Fibroblast of skin of right quadriceps (primary cell): Measurements from ENCODE around the gene FGF11.
"Not testable (repeated sequence)": the region's sequence is repeated elsewhere in the genome, so short reads cannot be mapped to it uniquely, and the experiment has no call there.

Source experiments
- DNase-seq: peaks from one replicate; pipeline ENCODE4 v3.0.0-alpha.2; 2013

The FGF11 gene

DNA sequence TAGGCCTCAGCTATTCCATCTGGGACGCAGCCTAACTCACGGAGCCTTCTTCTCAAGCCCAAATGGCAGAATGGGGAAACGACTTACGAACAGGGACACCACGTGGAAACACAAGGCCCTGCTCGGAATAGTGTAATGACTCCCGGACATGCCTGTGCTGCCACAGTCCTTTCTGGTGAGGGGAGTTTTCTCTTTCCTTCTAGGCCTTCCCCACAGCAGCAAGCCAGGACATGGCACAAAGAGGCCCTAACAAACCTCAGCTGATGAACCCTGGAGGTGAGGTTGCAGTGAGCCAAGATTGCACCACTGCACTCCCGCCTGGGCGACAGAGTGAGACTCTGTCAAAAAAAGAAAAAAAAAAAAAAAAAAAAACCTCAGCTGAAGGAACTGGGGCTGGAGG, 24.8 kb downstream of the FGF11 start:
- no peak for DNase-seq

DNA sequence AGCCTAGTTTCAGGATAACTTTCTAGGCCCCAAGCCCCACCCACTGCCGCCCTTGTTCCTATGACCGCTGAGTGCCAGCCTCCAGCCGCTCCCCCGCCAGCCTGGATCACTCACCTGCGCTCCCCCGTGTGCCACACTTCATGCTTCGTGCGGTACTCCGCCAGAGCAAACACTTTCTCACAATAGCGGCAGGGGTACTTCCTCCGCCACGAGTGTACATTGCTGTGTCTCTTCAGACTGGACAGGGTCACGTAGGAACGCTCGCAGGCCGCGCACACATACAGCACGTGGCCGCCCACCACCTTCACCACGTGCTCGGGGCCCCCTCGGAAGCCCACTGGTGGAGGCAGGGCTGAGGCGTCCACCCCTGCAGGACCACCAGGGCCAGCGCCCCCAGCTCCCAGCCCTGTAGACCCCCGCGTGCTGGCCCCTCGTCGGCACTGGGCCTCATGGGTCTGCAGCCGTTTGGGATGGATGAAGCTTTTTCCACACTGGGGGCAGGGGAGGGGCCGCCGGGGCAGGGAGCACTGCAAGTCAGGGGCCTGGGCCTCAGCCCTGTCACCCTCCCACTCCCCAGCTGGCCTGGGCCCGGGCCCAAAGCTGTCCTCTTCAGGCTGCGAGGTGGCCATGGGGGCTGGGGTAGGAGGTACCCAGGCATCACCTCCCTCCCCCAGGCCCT, 26.4 kb downstream of the FGF11 start:
- no peak for DNase-seq

DNA sequence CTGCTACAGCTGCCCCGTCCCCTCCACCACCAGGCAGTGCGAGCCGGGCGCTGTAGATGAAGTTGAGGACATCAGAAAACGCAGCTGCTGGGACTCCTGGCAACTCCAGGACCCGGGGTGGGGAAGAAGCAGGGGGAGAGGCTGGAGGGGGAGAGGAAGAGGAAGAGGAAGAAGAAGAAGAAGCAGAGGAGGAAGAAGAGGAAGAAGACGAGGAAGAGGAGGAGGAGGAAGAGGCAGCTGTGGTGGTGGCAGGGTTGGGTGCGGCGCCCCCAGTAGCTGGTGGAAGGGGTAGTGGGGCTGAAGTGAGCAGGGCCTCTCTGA, 27.0 kb downstream of the FGF11 start:
- no peak for DNase-seq

DNA sequence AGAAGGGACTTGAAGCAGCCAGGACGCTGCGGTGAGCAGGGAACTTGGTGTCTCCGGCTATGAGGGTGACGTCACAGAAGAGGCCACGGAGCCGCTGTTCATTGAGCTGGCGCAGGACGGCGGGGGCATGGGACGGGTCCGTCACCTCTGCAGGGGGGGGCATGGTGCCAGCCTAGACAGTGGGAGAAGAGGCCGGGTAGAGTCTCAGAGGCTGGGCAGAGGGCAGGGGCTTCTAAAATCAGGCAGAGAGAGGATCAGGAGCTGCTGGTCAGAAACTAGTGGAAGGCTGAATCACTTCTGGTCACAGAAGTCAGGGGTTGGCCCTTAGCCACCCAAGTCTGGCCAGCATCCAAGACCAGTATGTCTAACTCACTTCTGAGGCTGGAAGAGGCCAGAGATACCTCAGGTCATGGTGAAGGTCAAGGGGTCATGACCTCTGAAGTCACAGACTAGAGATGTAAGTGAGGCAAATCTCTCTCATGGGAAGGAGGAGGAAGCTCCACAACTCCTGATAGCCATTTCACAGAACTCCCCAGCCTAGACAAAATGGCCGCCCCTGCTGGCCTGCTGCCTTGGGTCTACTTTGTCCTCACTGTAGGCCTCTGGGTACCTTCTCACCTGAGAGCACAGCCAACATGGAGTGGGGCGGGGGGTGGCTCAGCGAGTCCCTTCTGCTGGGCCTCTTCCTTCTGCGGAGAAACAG, 27.5 kb downstream of the FGF11 start:
- no peak for DNase-seq

DNA sequence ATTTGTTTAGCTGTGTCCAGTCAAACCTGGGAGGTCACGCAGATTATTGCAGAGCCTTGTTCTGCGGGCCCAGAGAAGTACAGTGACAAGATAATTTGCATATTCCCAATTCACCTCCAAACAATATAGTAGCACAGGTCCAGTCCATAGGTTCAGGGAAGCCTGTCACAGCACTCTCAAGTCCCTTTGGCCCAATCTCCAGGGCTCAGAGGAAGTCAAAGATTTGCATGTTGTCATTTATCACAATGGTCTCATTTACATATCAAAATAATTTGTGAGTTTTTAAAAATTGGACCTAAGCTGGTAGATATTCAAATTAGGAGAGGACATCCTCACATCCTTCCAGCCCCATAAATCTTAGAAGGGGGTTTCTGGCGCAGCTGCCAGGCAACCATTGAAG, 28.2 kb downstream of the FGF11 start:
- DNase-seq, result no peak

DNA sequence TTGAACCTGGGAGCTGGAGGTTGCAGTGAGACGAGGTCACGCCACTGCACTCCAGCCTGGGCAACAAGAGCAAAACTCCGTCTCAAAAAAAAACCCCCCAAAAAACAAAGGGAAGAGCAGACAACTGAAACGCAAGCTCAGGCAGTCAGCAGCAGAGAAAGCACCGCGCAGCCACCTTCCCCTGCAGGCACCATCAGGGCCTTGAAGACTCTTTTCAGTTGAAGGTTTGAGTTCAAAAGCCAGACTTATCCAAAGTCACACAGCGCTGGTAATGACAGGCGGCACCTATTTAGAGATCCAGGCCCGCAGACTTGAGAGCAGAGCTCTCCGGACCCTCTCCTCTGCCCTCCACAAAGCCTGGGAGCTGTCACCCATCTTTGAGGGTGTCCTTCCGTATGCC, 29.0 kb downstream of the FGF11 start:
- DNase-seq, result no peak

DNA sequence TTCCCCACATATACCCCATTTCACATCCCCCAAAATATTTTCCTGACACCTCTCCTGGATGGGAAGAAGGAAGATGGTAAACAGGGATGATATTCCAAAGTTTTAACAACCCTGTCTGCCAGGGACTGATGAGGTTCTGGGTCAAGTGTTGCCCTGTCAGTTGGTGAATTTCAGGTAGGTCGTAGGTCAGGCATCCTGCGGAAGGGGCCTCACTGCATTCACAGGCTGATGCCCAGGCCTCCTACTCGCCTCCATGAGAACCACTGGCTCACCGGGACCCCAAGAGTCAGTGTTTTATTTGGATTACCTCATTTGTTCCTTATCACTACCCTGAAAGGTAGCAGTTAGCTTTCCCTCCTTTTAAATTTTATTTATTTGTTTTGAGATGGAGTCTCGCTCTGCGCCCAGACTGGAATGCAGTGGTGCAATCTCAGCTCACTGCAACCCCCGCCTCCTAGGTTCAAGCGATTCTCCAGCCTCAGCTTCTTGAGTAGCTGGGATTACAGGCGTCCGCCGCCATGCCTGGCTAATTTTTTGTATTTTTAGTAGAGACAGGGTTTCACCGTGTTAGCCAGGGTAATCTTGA, 29.6 kb downstream of the FGF11 start:
- DNase-seq, result no peak

DNA sequence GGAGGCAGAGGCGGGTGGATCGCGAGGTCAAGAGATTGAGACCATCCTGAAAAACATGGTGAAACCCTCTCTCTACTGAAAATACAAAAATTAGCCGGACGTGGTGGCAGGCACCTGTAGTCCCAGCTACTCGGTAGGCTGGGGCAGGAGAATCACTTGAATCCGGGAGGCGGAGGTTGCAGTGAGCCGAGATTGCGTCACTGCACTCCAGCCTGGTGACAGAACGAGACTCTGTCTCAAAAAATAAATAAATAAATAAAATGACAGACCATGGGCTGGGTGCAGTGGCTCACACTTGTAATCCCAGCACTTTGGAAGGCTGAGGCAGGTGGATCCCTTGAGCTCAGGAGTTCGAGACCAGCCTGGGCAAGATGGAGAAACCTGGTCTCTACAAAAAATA, 30.5 kb downstream of the FGF11 start:
- DNase-seq, result not testable (repeated sequence)

DNA sequence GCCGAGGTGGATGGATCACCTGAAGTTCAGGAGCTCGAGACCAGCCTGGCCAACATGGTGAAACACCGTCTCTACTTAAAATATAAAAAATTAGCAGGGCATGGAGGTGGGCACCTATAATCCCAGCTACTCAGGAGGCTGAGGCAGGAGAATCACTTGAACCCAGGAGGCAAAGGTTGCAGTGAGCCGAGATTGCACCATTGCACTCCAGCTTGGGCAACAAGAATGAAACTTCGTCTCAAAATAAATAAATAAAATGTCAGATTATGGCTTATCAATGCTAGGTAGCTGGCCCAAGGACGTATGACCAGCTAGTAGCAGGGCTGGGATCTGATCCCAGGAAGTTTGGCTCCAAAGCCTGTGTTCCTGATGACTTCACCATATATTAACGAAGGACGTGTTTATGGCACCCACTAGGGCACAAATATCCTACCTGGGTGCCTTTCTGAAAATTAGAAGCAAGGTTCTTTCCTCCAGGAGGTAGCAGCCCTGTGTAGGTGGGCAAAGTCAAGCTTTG, 31.2 kb downstream of the FGF11 start:
- not testable (repeated sequence) for DNase-seq

DNA sequence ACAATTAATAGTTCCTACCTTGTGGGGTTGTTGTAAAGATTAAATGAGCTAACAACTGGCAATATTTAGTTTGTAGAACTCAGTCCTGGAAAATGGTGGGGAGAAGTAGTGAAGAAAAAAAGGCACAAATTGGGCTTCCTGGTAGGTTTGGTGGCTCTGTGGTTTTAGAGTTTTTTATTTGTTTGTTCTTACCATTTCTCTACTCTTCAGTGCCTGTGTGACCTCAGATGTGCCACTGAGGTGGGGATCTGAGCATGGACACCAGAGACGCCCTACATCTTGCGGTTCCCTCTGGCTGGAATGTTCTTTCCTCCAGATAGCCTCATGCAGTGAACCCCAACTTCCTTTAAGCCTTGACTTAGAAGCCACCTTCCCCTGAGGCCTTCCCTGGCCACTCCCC, 32.4 kb downstream of the FGF11 start:
- DNase-seq, result no peak

DNA sequence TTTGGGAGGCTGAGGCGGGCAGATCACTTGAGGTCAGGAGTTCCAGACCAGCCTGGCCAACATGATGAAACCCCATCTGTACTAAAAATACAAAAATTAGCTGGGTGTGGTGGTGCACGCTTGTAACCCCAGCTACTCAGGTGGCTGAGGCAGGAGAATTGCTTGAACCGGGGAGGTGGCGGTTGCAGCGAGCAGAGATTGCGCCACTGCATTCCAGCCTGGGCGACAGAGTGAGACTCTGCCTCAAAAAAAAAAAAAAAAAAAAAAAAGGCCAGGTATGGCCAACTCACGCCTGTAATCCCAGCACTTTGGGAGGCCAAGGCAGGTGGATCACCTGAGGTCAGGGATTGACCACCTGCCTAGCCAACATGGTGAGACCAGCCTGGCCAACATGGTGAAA, 35.5 kb downstream of the FGF11 start:
- not testable (repeated sequence) for DNase-seq

DNA sequence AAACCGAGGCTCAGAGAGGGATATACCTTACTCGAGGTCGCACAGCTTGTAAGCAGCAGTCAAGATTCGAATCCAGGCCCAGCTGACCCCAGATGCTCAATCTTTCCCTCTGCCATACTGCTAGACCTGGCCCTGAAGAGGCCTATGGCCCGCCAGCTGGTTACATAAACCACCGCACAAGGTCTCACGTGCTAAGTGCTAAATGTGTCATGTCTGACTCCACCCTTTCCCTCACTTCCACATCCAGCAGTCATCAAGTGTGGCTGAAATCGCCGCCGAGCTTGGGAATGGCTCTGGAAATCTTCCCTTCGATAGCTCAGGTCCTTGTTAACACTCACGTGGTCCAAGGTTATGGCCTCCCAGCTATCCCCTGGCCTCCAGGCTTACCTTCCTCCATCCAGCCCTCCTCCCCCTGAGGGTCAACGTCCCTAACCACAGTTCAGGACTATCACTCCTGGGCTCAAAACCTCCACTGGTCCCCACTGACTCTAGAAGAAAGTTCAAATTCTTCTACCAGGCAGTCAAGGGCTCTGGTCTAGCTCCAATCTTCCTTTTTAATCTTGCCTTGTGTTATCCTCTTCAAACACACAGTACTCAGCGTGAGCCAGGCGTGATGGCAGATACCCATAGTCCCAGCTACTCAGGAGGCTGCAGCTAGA, 36.6 kb downstream of the FGF11 start:
- peak; percentile 18 for DNase-seq

DNA sequence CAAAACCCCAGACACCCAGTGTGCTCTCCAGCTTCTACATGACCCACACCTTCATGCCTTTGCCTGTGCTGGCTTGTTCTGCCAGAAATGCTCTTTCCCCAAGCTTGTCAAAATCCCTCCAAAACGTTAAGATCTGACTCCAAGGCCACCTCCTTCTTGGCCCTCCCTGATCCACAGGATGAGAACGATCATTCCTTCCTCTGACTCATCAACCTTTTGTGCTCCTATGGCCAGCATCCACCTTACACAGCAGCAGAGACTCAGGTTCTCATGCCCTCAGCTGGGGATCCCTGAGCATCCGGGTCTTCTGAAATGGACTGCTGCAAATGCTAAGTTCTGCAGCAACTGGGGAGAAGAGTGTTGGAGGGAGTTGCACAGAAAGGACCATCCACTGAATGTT, 37.2 kb downstream of the FGF11 start:
- DNase-seq, result peak; percentile 22

DNA sequence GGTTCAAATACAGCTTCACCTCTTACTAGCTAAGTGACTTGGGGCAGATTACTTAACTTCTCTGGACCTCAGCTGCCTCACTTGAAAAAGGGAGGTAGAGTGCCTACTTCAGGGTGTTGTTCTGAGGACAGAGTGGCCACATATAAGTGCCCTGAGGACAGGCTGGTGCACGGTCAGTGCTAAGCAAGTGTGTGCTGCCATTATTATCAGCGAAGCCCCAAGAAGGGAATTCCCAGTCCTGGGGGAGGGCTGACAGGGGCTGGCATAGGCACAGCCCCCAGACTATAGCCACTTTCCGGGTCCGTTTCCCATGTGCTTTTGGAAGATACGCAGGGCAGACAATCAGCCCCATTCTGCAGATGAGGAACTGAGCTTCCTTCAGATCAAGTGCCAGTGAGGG, 37.6 kb downstream of the FGF11 start:
- no peak for DNase-seq

DNA sequence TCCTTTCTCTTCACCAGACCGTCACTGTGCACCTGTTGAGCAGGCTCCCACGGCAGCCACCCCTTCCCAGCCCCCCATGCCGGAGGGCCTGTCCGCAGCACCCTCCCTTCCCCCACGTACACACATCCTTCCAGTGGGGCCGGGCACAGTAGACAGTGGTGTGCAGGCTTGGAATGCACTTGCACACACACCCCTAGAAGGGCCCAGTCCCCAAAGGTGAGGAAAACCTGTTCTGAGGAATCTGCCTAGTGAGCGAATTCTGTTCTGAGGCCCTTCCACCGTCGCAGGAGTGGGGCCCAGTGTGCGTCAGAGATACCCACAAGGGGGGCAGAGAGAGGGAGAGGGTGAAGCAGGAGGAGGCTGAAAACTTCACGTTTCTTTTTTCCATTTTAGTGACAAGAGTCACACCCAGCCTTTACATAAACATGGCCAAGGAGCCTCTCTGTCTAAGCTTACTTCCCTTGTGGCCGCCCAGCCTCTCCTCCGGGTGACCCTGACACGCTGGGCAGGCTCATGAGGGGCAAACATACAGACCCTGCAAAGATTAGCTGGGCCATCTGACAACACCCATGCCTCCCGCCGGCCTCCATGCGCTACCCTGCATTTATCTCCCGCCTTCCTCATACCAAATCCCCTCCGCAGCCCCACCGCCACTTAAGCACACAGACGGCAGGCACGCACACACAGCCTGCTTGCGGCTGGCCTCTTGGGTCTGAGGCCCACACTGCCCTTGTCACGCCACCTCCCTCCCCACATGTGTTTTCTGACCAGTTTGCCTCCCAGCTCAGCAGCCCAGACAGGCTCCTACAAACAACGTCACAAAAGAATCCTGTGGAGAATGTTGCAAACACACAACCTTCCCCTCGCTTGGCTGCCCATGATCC, 38.3 kb downstream of the FGF11 start:
- peak; percentile 55 for DNase-seq

DNA sequence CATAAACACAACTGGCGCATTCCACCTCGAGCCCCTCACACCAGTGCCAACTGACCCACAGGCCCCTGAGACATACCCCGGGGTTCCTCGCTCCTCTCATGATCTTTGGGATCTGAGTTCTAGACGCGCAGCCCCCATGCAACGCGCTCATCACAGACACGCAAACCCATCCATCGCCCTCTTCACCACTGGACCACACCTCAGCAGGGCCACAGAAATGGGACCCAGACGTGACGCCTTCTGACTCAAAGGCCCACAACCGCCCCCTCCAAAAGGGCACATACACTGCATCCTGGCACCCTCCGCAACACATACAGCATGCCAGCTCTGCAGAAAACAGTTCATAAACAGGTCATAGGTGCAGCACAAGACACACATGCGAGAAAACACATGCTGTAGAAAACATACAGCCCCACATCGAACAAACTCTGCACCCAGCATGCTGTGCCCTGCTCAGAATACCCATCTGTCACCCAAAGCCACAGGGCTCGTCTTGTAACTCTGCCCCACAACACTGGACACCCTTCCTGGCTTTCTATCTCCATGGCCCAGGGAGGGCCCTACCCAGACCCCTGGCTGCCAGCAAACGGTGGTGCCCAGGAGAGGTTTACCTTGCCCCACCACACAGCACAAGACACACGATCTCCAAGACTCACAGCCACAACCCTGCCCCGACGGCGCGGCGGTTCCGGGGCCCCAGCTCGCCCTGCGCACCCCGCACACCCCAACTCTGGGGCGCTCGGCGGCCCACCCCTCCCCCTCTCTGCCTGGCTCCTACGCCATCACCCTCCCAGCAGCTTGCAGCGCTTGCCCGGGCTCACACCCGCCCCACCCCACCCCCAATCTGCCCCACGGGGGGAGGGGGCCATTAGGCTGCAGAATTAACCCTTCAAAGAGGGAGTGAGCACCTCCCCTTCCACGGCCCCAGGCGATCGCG, 39.2 kb downstream of the FGF11 start:
- peak; percentile 45 for DNase-seq

DNA sequence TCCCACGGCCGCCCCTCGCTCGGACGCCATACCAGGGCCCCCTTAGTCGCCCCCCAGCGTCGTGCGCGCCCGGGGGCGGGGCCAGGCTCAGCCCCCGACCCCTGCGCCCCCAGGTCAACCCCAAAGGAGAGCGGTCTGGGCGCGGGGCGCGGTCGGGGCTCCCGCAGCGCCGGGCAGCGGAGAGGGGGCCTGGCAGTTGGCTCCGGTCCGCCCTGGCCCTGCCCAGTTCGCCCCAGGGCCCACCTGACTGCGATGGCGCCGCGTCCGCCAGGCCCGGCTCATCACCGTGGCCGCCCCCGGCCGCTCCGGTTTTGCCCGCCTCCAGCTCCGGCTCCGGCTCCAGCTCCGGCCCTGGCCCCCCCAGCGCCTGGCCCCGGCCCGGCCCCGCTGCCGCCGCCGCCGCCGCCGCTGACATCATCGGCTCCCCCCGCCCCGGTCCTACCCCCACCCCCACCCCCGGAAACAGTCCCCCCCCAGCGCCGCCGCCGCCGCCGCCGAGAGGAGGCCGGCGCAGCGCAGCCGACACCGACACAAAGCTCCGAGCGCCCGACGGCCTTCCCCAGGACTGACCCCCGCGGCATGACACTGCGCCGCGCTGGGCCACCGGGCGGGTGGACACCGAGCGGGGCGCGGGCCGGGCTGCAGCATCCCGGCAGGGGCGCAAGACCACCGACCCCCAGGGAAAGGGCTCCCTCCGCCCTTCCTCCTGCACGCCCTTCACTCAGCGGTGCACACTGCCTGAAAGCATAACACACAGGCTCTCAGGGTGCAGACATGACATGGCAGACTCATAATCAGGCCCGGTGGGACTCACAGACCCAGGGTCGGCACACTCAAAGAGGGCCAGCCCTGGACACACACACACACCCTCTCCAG, 40.1 kb downstream of the FGF11 start, which contains the start of gene ZBTB4:
ZBTB4 (minus strand) TSS at position 419 of the 876 bp plus-strand sequence. CDS start 12,830 bp downstream, outside the sequence.
- DNase-seq, result peak; percentile 45

DNA sequence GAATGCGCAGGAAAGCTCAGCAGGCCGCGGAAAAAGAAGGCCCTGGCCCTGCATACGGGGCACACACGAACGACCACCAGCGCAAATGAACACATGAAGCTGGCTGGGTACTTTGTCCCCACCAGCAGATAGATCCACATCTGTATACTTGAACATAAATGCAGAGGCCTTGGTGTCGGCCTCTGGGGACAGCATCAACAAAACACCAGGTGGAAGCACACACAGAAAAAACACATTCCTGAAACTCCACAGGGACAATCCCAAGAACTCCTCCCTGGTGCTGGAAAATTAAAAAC, 40.7 kb downstream of the FGF11 start:
- DNase-seq, result no peak

DNA sequence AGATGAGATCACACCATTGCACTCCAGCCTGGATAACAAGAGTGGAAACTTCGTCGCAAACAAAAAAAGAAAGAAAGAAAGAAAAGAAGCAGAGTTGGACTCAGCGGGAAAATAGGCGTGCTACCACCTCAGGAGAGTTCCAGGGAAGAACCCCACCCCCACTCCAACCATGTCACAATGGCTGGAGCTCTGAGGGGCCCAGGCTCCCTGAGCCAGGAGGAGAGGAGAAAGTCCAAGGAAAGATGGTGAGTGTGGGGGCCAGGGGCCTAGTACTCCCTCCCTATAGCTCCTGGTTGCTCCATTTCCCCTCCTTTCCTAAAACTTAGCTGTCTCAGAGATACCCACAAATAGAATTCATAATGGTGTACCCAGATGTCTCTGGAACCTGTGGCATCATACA, 42.0 kb downstream of the FGF11 start, which contains the start of gene SLC35G6:
SLC35G6 (plus strand) TSS at position 172 of the 400 bp plus-strand sequence; CDS start at position 243, 71 bp downstream.
- DNase-seq, result not testable (repeated sequence)
